H1 (cell line): ENCODE measurements around the gene ARID4B. TPM values are rescaled to one million over a fixed set of nuclear protein-coding genes. Genes with fewer than 3 reads are reported as not detected.

Experiments used
- HDAC6 ChIP-seq: IDR thresholded peaks from one replicate; pipeline ENCODE4 v1.7.1; 2012; ENCODE audit warnings: low read depth, mild to moderate bottlenecking, inconsistent platforms, low read length, moderate library complexity
- NANOG ChIP-seq: IDR thresholded peaks from 2 replicates; pipeline ENCODE4 v1.6.1; 2011; ENCODE audit warnings: low read length, low read depth, mild to moderate bottlenecking, inconsistent platforms; ENCODE audit not compliant: insufficient read depth, poor library complexity, severe bottlenecking
- ZNF274 ChIP-seq: IDR thresholded peaks from 2 replicates; pipeline ENCODE4 v1.7.0; 2012; ENCODE audit warnings: low read length, borderline replicate concordance; ENCODE audit errors: extremely low read depth
- polyA plus RNA-seq, 7 experiments: library from polyadenylated mRNA; depleted of rRNA in 3 of 7; stranded (reverse) in 5 of 7; unstranded in 2 of 7; fragments of >200 nt in 5 of 7; fragments of 200-250 nt in 2 of 7; gene quantifications; 1 replicate in 5 of 7; 2 replicates in 1 of 7; 4 replicates in 1 of 7; pipeline versions ENCODE4 v1.2.1 to v1.2.3, GENCODE V29; 2011 to 2013; ENCODE audit warnings: missing spikeins in 2 of 7, mixed read lengths in 2 of 7
- total RNA-seq: library from RNA; stranded (reverse); fragmentation: NEBNext Ultra II Directional; extraction: Animal tissue kit (Norgen Biotek cat#: 25700); gene quantifications from 2 replicates; pipeline ENCODE4 v1.2.1, GENCODE V29; 2021

Gene ARID4B
- total and polyA plus RNA-seq, 2 of the 8 experiments (the other 6 are each of a cell fraction or from before 2014, with no cell fraction given) = 5.1 to 28.8 TPM

DNA sequence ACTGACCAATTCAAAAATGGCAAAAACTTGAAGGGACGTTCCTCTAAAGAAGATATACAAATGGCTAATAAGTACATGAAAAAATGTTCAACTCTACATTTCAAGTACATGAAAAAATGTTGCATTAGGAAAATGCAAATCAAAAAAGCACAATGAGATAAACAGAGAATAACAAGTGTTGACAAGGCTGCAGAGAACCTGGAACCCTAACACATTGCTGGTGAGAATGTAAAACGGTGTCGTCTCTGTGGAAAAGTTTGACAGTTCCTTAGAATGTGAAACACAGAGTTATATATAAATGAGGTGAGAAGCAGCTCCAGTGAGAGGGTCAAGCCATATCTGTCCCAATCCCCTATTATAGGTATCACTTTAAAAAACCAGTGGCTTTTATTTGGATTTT, 122.3 kb downstream of the ARID4B start (continued):
- TF ChIP-seq ZNF274 = no peak
- no peak for TF ChIP-seq NANOG
- no peak for TF ChIP-seq HDAC6
